ENCODE results near the gene ARSA. TPM values are rescaled to one million over a fixed set of nuclear protein-coding genes. Genes with fewer than 3 reads are reported as not detected.

The ARSA gene
- total RNA-seq, 1 experiment from 2014 or later: 10.3 TPM

- no peak for TF ChIP-seq CTCF (conservative IDR thresholded peaks at IDR 0.05)
- no CpG with 5 or more reads among the region's 3 CpGs for WGBS (ENCODE audit: extremely low coverage, insufficient read length, low lambda C conversion rate)
- no peak overlapping the region for H3K4me3 Mint-ChIP-seq
Observed at GRCh38 chr22:50595189-50595588, 32.8 kb downstream of the ARSA start.

More at GRCh38 chr22:50595189-50595588, 32.8 kb downstream of the ARSA start:
- Histone ChIP-seq H4K5ac (ENCODE audit: insufficient read length, low read depth, low read length) (no peak overlapping the region), H2BK5ac (ENCODE audit: insufficient read length, low read length) (no peak overlapping the region), H2AK5ac (ENCODE audit: insufficient read length, low read length) (no peak overlapping the region), H4K8ac (replicated peaks; ENCODE audit: insufficient read length, low read depth, low read length) (no peak overlapping the region), H2BK20ac (ENCODE audit: low read depth, low read length, poor library complexity, severe bottlenecking) (no peak overlapping the region), H2BK12ac (ENCODE audit: insufficient read length, low read depth, low read length) (no peak overlapping the region), H3K14ac (ENCODE audit: insufficient read depth, low read length) (no peak overlapping the region), H3K23ac (ENCODE audit: insufficient read length, low read depth, low read length) (no peak overlapping the region), H4K91ac (ENCODE audit: insufficient read length, low read depth, low read length) (no peak overlapping the region), H3K4me1 (ENCODE audit: insufficient read depth, low read length) (no peaks in the 10 kb centered on the region; the same call in 1 of the 2 replicates), H3K9me3 (ENCODE audit: control insufficient read depth, low read depth, low read length) (no peaks in the 10 kb centered on the region), H3K79me1 (ENCODE audit: insufficient read depth, low read depth, low read length, poor library complexity, severe bottlenecking) (no peaks in the 10 kb centered on the region), H3T11ph (ENCODE audit: low read length) (no peak overlapping the region), H2BK120ac (ENCODE audit: low read depth, low read length, poor library complexity, severe bottlenecking) (no peak overlapping the region), H2BK15ac (ENCODE audit: low read depth, low read length) (no peak overlapping the region), H2AFZ (ENCODE audit: low read length) (no peak overlapping the region), H3K27ac (ENCODE audit: insufficient read length, low read depth, low read length) (no peak overlapping the region), H3K23me2 (ENCODE audit: insufficient read length, low read depth, low read length, poor library complexity, severe bottlenecking) (peaks cover 3% of the 10 kb centered on the region), H3K9ac (ENCODE audit: extremely low read depth, insufficient read length, low read length) (no peak overlapping the region), H3K4me2 (ENCODE audit: insufficient read depth, insufficient read length, low read length) (no peak overlapping the region), H3K27me3 (ENCODE audit: insufficient read depth, low read length) (peaks cover 4% of the 10 kb centered on the region; the same call in 1 of the 2 replicates), H3K4ac (ENCODE audit: low read depth, low read length) (no peak overlapping the region), H3K56ac (ENCODE audit: insufficient read length, low read depth, low read length) (no peak overlapping the region), H3K79me2 (ENCODE audit: insufficient read depth, low read length) (no peaks in the 10 kb centered on the region), H3K18ac (ENCODE audit: insufficient read length, low read depth, low read length) (no peak overlapping the region), H4K20me1 (ENCODE audit: control insufficient read depth, insufficient read depth, insufficient read length) (no peaks in the 10 kb centered on the region)
- H3K27me3 Mint-ChIP-seq (ENCODE audit: low read depth): peaks cover 46% of the 10 kb centered on the region
- no peaks in the 10 kb centered on the region for H3K36me3 Mint-ChIP-seq (ENCODE audit: insufficient read depth in 1 of 3, low read depth in 3 of 3)
- H3K4me1 Mint-ChIP-seq: peaks cover 4% of the 10 kb centered on the region in 2 experiments
- H3K9me3 Mint-ChIP-seq: no peaks in the 10 kb centered on the region; a peak in 1 of 5 replicates
- no peak overlapping the region for H3K27ac Mint-ChIP-seq
- DNase-seq: no peak

All from H9 (cell line).